IMR-90 (cell line): Measurements from ENCODE around the gene SOX9. TPM values are rescaled to one million over a fixed set of nuclear protein-coding genes. Genes with fewer than 3 reads are reported as not detected.

ENCODE experiments used
- ATAC-seq: fragments of 200-7000 bp; cut with Tn5 transposase; 2 replicates; pipeline ENCODE4 v1.9.1; 2020; ENCODE audit warnings: low read depth, mild to moderate bottlenecking, moderate library complexity
- BruUV-seq: library from RNA; stranded (reverse); fragments of 400-500 nt; replicated peaks from 2 replicates; lab custom pipeline; 2021; lab: Mats Ljungman, UMichigan
- CTCF ChIA-PET: fragments of 300-600 bp; formaldehyde crosslinking; extraction: SDS; loops from one replicate; lab custom pipeline; 2021; ENCODE audit warnings: antibody characterized with exemption; lab: Yijun Ruan, JAX
- POLR2A ChIA-PET: fragments of 300-600 bp; sonication (Branson Sonifier 250); formaldehyde crosslinking; loops from one replicate; lab custom pipeline; 2022; ENCODE audit warnings: antibody characterized with exemption; ENCODE audit not compliant: unreplicated experiment; lab: Charles Lee
- DNase-seq: peaks from one replicate; pipeline ENCODE4 v3.0.0; 2013
- H2AFZ ChIP-seq: replicated peaks from 2 replicates; pipeline ENCODE3; 2013; ENCODE audit warnings: low read length, mild to moderate bottlenecking; ENCODE audit not compliant: poor library complexity
- H2AK5ac ChIP-seq: 2 replicates; pipeline ENCODE4 v1.6.1; 2013; ENCODE audit warnings: low read depth, low read length, inconsistent platforms
- H2AK9ac ChIP-seq: replicated peaks from 2 replicates; pipeline ENCODE3; 2013; ENCODE audit warnings: mild to moderate bottlenecking, low read depth, low read length, moderate library complexity; ENCODE audit not compliant: poor library complexity
- H2BK120ac ChIP-seq: 2 replicates; pipeline ENCODE4 v1.6.1; 2013; ENCODE audit warnings: low read depth, low read length, inconsistent platforms
- H2BK15ac ChIP-seq: 3 replicates; pipeline ENCODE4 v1.6.1; 2013; ENCODE audit warnings: low read depth, low read length, inconsistent platforms
- H2BK20ac ChIP-seq: 2 replicates; pipeline ENCODE4 v1.6.1; 2013; ENCODE audit warnings: low read depth, mild to moderate bottlenecking, inconsistent platforms, low read length, moderate library complexity
- H2BK5ac ChIP-seq: 2 replicates; pipeline ENCODE4 v1.6.1; 2013; ENCODE audit warnings: mild to moderate bottlenecking, low read depth, low read length, inconsistent platforms; ENCODE audit not compliant: poor library complexity, severe bottlenecking
- H3K14ac ChIP-seq: replicated peaks from 2 replicates; pipeline ENCODE4 v1.6.1; 2013; ENCODE audit warnings: low read depth, low read length, inconsistent platforms
- H3K18ac ChIP-seq: 2 replicates; pipeline ENCODE4 v1.6.1; 2013; ENCODE audit warnings: low read depth, low read length, control low read depth
- H3K23ac ChIP-seq: 2 replicates; pipeline ENCODE4 v1.6.1; 2013; ENCODE audit warnings: low read depth, low read length, inconsistent platforms
- H3K27ac ChIP-seq: 2 replicates; pipeline ENCODE4 v1.5.1; 2013; ENCODE audit warnings: mild to moderate bottlenecking, control low read depth, low read length; ENCODE audit not compliant: insufficient read depth
- H3K27me3 ChIP-seq: 2 replicates; pipeline ENCODE4 v1.6.1; 2013; ENCODE audit warnings: low read length; ENCODE audit not compliant: control insufficient read depth, insufficient read depth
- H3K36me3 ChIP-seq: 2 replicates; pipeline ENCODE4 v1.6.1; 2013; ENCODE audit warnings: low read length, mixed read lengths; ENCODE audit not compliant: control insufficient read depth, insufficient read depth
- H3K4ac ChIP-seq: 2 replicates; pipeline ENCODE4 v1.6.1; 2013; ENCODE audit warnings: low read depth, low read length, inconsistent platforms
- H3K4me1 ChIP-seq: 2 replicates; pipeline ENCODE4 v1.6.1; 2013; ENCODE audit warnings: low read length, mixed read lengths; ENCODE audit not compliant: control insufficient read depth, insufficient read depth
- H3K4me2 ChIP-seq: 2 replicates; pipeline ENCODE4 v1.6.1; 2013; ENCODE audit warnings: low read depth, mild to moderate bottlenecking, control low read depth, low read length, moderate library complexity
- H3K4me3 ChIP-seq: 2 replicates; pipeline ENCODE4 v1.5.1; 2013; ENCODE audit warnings: low read depth, mild to moderate bottlenecking, control low read depth, low read length, moderate library complexity; ENCODE audit not compliant: insufficient read depth
- H3K56ac ChIP-seq: 2 replicates; pipeline ENCODE4 v1.6.1; 2013; ENCODE audit warnings: low read length, inconsistent platforms; ENCODE audit not compliant: insufficient read depth; ENCODE audit errors: extremely low read depth
- H3K79me1 ChIP-seq, 2 experiments: 2 replicates each; pipeline ENCODE4 v1.6.1; 2013; ENCODE audit warnings: low read length in 2 of 2, inconsistent platforms in 1 of 2, low read depth in 1 of 2
- H3K9ac ChIP-seq: 2 replicates; pipeline ENCODE4 v1.6.1; 2013; ENCODE audit warnings: low read depth, low read length, control low read depth
- H3K9me1 ChIP-seq: 2 replicates; pipeline ENCODE4 v1.6.1; 2013; ENCODE audit warnings: low read length, inconsistent platforms; ENCODE audit not compliant: insufficient read depth
- H3K9me3 ChIP-seq: 2 replicates; pipeline ENCODE4 v1.6.1; 2013; ENCODE audit warnings: low read length; ENCODE audit not compliant: control insufficient read depth, insufficient read depth
- H4K20me1 ChIP-seq: 2 replicates; pipeline ENCODE4 v1.6.1; 2013; ENCODE audit warnings: low read length, inconsistent platforms; ENCODE audit not compliant: insufficient read depth
- H4K5ac ChIP-seq: 2 replicates; pipeline ENCODE4 v1.6.1; 2013; ENCODE audit warnings: mild to moderate bottlenecking, low read depth, low read length, control low read depth
- H4K8ac ChIP-seq, 2 experiments: 2 replicates each; pipeline ENCODE4 v1.6.1; 2013; ENCODE audit warnings: low read depth in 2 of 2, low read length in 2 of 2, control low read depth in 1 of 2, inconsistent platforms in 1 of 2
- H4K91ac ChIP-seq: 2 replicates; pipeline ENCODE4 v1.6.1; 2013; ENCODE audit warnings: low read depth, low read length, inconsistent platforms; ENCODE audit not compliant: insufficient read depth
- CEBPB ChIP-seq: IDR thresholded peaks from 2 replicates; pipeline ENCODE4 v1.6.1; 2012; ENCODE audit warnings: low read depth, low read length, improper control_type of control experiment
- MAZ ChIP-seq: IDR thresholded peaks from 2 replicates; pipeline ENCODE4 v1.6.1; 2012; ENCODE audit warnings: low read depth, mild to moderate bottlenecking, low read length, improper control_type of control experiment, moderate library complexity, borderline replicate concordance
- WGBS, 2 experiments: methylation state at CpG; one replicate each; pipeline versions ENCODE4 v1.1.5 to v1.1.7; 2013; ENCODE audit warnings: missing lambda C conversion rate in 2 of 2; ENCODE audit not compliant: insufficient read length in 1 of 2; ENCODE audit errors: extremely low coverage in 2 of 2; 5-methylcytosine and 5-hydroxymethylcytosine counted together
- dilution Hi-C: fragments of 300-500 bp; cut with HindIII; formaldehyde crosslinking; loops from one replicate; pipeline ENCODE4 v1.14.3; 2018; ENCODE audit warnings: low sequenced_read_pairs; ENCODE audit not compliant: unreplicated experiment
- in situ Hi-C: fragments of 300-500 bp; cut with MboI; formaldehyde crosslinking; loops from 3 replicates; pipeline ENCODE4 v1.14.3; 2019; ENCODE audit warnings: low sequenced_read_pairs, inconsistent platforms, mixed read lengths
- intact Hi-C: fragments of 100-400 bp; cut with micrococcal nuclease; formaldehyde crosslinking; loops from 2 replicates; pipeline ENCODE4 v1.10.0; 2022
- polyA plus RNA-seq, 3 experiments: library from polyadenylated mRNA; depleted of rRNA; stranded (reverse); fragments of >200 nt; gene quantifications; 2 replicates each; pipeline ENCODE4 v1.2.3, GENCODE V29; 2012; ENCODE audit warnings: low replicate concordance in 1 of 3
- total RNA-seq: library from RNA; depleted of rRNA; stranded (reverse); fragments of >200 nt; gene quantifications from 2 replicates; pipeline ENCODE4 v1.2.3, GENCODE V29; 2012

The SOX9 gene
- total and polyA plus RNA-seq, 2 of the 4 experiments (the other 2 are of a cell fraction), result 4.1 to 12.7 TPM

GRCh38 chr17:72145562-72145961 is 24.7 kb downstream of the SOX9 start:
- ATAC-seq (no peak), DNase-seq (no peak)
- no peak overlapping the region for H3K4ac ChIP-seq
- TF ChIP-seq CEBPB, result peak; percentile 81
- no peak for TF ChIP-seq MAZ
- dilution Hi-C loops, result no loop called here
- no peak overlapping the region for H2BK5ac ChIP-seq
- no peak overlapping the region for H3K4me3 ChIP-seq
- in situ Hi-C loops, result no loop called here
- no TSS peak for BruUV-seq
- no peak overlapping the region for H4K8ac ChIP-seq
- no peaks in the 10 kb centered on the region; the same call in 1 of the 2 replicates for H3K27me3 ChIP-seq
- no peak overlapping the region for H4K91ac ChIP-seq
- H3K23ac ChIP-seq, result no peak overlapping the region
- WGBS, 2 experiments, result 83 to 100% methylated on average over 1 of the region's 3 CpGs
- no peak overlapping the region for H4K5ac ChIP-seq
- H3K14ac ChIP-seq, result no peak overlapping the region
- ChIA-PET CTCF (interaction anchor here (0.6 kb wide), 1 partner anchor 17 kb away, joined by 3 read pairs; no protein-coding TSS in a partner anchor), POLR2A (no interaction called here)
- H3K36me3 ChIP-seq, result no peaks in the 10 kb centered on the region
- no peak overlapping the region for H3K27ac ChIP-seq
- no peak overlapping the region for H3K18ac ChIP-seq
- H2AK5ac ChIP-seq, result no peak overlapping the region
- no peak overlapping the region for H2BK15ac ChIP-seq
- no peak overlapping the region for H2BK20ac ChIP-seq
- H3K4me1 ChIP-seq, result no peaks in the 10 kb centered on the region
- no peak overlapping the region for H3K9ac ChIP-seq
- H3K9me3 ChIP-seq, result no peaks in the 10 kb centered on the region
- no peak overlapping the region for H2AFZ ChIP-seq
- no peak overlapping the region for H2AK9ac ChIP-seq
- H3K56ac ChIP-seq, result no peak overlapping the region
- H3K4me2 ChIP-seq, result no peak overlapping the region
- no peaks in the 10 kb centered on the region for H3K9me1 ChIP-seq
- no peaks in the 10 kb centered on the region for H3K79me1 ChIP-seq
- intact Hi-C loops, result no loop called here
- no peaks in the 10 kb centered on the region for H4K20me1 ChIP-seq
- H2BK120ac ChIP-seq, result no peak overlapping the region
